K562 (cell line): ENCODE measurements around the gene FCRL1.

Experiments used
- DEAF1 ChIP-seq: fragments of 450-650 bp; formaldehyde crosslinking; IDR thresholded peaks from 2 replicates; pipeline ENCODE4 v1.4.0; 2020; ENCODE audit warnings: mild to moderate bottlenecking, moderate library complexity
- KLF13 ChIP-seq: fragments of 450-650 bp; IDR thresholded peaks from 2 replicates; pipeline ENCODE4 v1.6.1; 2016; ENCODE audit warnings: missing genetic modification characterization, low read depth, mild to moderate bottlenecking, missing compliant biosample characterization, moderate library complexity, borderline replicate concordance
- POLR2A ChIP-seq: fragments of 450-650 bp; conservative IDR thresholded peaks from 2 replicates; pipeline ENCODE4 v1.6.1; 2016
- ZNF124 ChIP-seq: sonication (generic); formaldehyde crosslinking; IDR thresholded peaks from 2 replicates; pipeline ENCODE4 v1.8.1; 2022; ENCODE audit warnings: missing genetic modification reagents

- TF ChIP-seq DEAF1 (CRISPR knock-in tag) = no peak
- no peak for TF ChIP-seq KLF13 (tag)
- no peak for TF ChIP-seq POLR2A
- no peak for TF ChIP-seq ZNF124 (CRISPR knock-in tag)
Measured at GRCh38 chr1:157830887-157831286, 11.0 kb upstream of the FCRL1 start.
